Measurements from ENCODE around the gene NCK1.
"Not testable (repeated sequence)": the region's sequence is repeated elsewhere in the genome, so short reads cannot be mapped to it uniquely, and the experiment has no call there.

Gene NCK1

GRCh38 chr3:136946978-136947377, 85.0 kb downstream of the NCK1 start:
- no peak for DNase-seq (ENCODE audit: low read depth, low spot score)

- no peak for DNase-seq (ENCODE audit: low read depth, low spot score)
These were observed 85.5 kb downstream of the NCK1 start for GRCh38 chr3:136947477-136947876.

DNA sequence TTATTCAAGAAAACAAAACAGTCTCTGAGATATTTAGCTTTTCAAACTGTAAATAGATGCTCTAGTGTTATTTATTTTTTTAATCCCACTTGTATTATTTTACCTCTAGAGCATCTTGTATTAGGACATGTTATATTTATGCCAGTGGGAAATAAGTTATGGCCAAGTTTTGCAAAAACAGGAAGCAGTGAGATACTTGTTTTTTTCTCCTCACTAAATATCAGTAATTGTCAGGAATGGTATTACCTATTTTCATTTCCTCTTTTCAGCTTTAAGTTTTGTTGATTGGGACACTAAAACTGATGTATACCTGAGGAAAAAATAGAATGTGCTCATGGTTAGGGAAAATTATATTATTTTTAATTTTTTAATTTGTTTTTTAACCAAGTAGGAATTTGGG, 87.1 kb downstream of the NCK1 start:
- no peak for DNase-seq (ENCODE audit: low read depth, low spot score)

- DNase-seq (ENCODE audit: low read depth, low spot score): no peak
These were observed 87.7 kb downstream of the NCK1 start for GRCh38 chr3:136949708-136950107.

GRCh38 chr3:136950623-136951022, 88.6 kb downstream of the NCK1 start:
- no peak for DNase-seq (ENCODE audit: low read depth, low spot score)

DNA sequence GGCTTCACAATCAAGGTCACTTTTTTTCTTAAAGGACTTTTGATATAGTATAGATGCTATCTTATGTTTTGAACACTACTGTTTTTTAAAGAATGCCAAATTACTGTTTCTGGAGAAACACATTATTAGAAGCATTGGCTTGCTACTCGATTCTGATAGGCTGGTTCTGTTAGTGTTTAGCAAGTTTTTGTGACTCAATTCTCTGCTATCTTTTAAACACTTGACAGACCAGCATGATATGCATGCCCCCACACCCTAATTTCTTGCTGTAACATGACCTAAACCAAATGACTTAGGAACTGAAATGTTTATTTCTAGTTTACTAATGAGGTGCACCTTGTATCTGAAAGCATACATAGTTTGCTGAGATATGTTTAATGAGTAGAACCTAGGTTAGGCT, 90.3 kb downstream of the NCK1 start:
- DNase-seq (ENCODE audit: low read depth, low spot score): no peak

- DNase-seq (ENCODE audit: low read depth, low spot score): no peak
These were observed 92.2 kb downstream of the NCK1 start for GRCh38 chr3:136954251-136954650.

GRCh38 chr3:136954980-136955780, 93.2 kb downstream of the NCK1 start:
- no peak for DNase-seq (ENCODE audit: low read depth, low spot score)

- no peak for DNase-seq (ENCODE audit: low read depth, low spot score)
These were observed 93.8 kb downstream of the NCK1 start for GRCh38 chr3:136955813-136956212.

DNA sequence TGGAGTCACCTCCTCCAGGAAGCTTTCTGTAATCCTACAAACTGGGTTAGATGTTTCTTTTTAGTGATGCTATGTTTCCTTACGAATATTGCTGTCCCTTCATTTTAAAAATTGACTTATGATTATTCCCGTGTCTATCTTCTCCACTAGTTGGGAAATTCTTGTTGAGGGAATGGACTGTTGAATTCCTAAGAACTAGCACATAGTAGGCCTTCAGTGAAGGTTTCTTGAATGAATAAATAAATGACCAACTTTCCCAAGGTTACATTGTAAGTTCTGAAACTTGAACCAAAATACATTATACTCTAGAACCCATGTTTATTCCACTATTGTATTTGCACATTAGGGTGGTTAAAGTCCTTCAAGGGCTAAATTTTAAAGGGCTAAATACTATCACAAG, 95.0 kb downstream of the NCK1 start:
- no peak for DNase-seq (ENCODE audit: low read depth, low spot score)

GRCh38 chr3:136957751-136958288, 95.8 kb downstream of the NCK1 start, which contains the start of gene IL20RB:
TSS of gene IL20RB (plus strand) at chr3:136957983. CDS start at chr3:136958114, 131 bp downstream.
- DNase-seq (ENCODE audit: low read depth, low spot score): no peak

GRCh38 chr3:136958939-136959338, 96.9 kb downstream of the NCK1 start:
- DNase-seq (ENCODE audit: low read depth, low spot score): no peak

GRCh38 chr3:136959599-136959998, 97.6 kb downstream of the NCK1 start:
- DNase-seq (ENCODE audit: low read depth, low spot score): no peak

DNA sequence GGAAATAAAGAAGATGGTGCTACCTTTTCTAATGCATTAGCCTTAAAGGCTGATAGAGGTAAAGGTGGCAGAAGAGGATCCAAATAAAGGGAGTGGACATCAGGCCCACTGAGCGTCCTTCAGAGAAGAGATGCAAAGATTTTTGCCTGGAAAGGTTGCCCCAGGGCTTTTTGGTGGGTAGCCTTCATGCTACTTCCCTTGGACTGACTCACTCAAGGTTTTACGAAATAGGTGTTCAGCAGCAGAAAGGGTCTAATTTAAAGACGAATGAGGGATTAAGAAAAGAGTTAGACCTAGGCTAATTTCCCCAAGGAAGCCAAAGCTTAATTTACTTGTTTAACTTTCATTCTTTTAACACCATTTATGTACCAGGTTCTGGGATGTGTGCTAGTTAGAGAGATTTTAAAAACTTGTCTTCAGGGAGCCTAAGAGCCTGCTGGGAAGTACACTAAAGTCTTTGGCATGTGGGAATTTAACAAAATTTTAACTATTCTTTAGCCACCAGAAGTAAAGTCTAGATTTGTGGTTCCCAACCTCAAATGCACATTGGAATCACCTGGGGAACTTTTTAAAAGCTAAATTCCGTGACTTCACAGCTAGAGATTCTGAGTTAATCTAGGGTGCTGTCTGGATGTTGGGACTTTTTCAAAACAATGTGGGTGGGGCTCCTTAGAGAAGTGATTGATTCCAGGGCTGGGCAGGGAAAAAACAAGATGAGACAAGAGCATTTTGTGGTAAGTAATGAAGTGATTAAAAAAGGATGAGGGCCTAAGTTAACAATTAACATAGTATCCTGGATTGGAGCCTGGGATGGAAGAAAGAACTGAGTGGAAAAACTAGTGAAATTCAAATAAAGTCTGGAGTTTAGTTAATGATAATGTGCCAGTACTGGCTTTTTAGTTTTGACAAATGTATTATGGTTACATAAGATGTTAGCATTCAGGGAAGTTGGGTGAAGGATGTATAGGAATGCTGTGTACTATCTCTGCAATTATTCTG, 99.1 kb downstream of the NCK1 start:
- DNase-seq (ENCODE audit: low read depth, low spot score): no peak

DNA sequence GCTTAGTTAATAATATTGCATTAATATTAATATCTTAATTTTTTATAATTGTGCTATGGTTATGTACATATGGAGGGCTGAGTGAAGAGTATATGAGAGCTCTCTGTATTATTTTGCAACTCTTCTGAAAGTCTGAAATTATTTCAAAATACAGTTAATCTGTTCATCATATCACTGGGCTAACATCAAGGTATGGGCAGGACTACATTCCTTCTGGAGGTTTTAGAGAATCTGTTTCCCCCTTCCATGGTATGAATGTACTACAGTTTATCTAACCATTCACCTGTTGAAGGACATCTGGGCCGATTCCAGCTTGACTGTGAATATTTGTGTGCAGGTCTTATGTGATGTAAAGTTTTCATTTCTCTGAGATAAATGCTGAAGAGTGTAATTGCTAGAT, 100.9 kb downstream of the NCK1 start:
- no peak for DNase-seq (ENCODE audit: low read depth, low spot score)

DNA sequence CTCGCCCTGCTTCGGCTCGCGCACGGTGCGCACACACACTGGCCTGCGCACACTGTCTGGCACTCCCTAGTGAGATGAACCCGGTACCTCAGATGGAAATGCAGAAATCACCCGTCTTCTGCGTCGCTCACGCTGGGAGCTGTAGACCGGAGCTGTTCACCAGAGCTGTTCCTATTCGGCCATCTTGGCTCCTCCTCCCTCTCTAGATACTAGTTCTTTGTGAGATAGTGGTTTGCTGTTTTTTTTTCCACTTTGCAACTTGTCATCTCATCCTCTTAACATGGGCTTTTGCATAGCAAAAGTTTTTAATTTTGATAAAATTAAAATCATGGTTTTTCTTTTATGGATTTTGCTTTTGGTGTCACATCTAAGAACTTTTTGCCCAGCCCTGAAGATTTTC, 107.5 kb downstream of the NCK1 start:
- not testable (repeated sequence) for DNase-seq (ENCODE audit: low read depth, low spot score)

DNA sequence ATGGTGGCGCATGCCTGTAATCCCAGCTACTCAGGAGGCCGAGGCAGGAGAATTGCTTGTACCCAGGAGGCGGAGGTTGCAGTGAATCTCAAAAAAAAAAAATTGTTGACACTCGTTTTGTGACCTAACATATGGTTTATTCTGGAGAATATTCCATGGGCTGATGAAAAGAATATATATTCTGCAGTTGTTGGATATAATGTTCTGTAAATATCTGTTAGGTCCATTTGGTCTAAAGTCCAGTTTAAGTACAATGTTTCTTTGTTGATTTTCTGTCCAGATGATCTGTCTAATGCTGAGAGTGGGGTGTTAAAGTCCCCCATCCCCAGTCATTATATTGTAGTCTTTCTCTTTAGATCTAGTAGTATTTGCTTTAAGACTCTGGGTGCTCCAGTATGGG, 111.3 kb downstream of the NCK1 start:
- no peak for DNase-seq (ENCODE audit: low read depth, low spot score)

DNA sequence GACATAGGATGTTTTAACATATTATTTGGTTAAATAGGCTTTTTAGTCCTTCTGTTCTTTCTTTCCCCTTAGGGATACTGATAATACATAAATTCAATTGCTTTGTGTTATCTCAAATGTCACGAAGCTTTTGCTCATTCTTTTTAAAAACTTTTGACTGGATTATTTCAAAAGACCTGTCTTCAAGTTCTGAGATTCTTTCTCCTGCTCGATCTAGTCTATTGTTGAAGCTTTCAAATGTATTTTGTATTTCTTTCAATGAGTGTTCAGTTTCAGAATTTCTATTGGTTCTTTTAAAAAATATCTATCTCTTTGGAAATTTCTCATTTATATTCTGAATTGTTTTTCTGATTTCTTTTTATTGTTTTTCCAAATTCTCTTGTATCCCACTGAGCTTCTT, 112.7 kb downstream of the NCK1 start:
- DNase-seq (ENCODE audit: low read depth, low spot score): no peak

GRCh38 chr3:136979204-136979603, 117.2 kb downstream of the NCK1 start:
- no peak for DNase-seq (ENCODE audit: low read depth, low spot score)

DNA sequence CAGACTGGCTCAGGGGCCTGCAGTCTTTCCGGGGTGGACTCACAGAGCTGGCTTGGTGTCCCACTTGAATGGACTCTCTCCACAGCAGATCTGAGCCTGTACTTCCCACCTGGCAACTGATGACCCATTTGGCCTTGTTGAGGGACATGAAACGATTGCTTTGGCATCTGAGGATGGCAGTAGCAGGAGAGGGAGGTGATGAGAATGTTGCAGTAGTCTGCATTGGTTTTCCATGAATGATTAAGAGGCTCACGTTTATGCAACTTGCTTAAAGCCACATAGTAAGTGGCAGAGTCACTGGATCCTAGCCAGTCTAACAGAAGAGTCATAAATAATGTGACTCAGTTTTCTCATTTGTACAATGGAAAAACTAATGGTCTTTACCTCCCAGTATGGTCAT, 117.7 kb downstream of the NCK1 start:
- no peak for DNase-seq (ENCODE audit: low read depth, low spot score)

- DNase-seq (ENCODE audit: low read depth, low spot score): no peak
These were observed 120.0 kb downstream of the NCK1 start for GRCh38 chr3:136982033-136982432.

DNA sequence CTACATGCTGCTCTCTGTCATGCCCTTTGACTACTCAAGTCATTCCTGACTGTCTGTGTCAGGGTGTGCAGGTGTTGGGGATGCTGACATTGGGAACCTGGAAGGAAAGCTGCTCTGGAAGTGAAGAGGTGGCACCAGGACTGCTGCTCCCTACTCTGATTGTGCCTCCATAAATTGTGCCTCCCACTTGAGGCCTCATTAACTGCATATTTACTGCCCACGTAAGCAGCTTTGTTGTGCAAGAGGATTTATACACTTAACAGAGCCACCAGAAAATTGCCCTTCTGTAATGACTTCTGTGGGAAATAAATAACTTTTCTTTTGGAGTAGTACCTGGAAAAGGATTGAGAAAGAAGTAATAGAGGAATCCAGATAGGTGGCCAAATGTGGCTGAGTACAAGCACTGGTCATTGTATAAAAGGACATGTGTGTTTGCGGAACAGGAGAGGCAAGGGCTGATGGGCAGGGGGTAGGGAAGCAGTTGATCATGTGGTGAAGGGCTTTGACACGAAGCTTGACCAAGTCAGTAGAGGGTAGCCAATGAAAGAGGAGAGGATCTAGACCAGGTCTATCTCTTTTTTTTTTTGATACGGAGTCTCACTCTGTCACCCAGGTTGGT, 120.6 kb downstream of the NCK1 start:
- DNase-seq (ENCODE audit: low read depth, low spot score): no peak
